SIG-M5 (cell line): ENCODE results near the gene TLK2.
"Not testable (repeated sequence)": the region's sequence is repeated elsewhere in the genome, so short reads cannot be mapped to it uniquely, and the experiment has no call there.

ENCODE experiments used
- DNase-seq: peaks from one replicate; lab custom pipeline; 2025; lab: John Stamatoyannopoulos, UW

The TLK2 gene

GRCh38 chr17:62560971-62561370, 82.3 kb downstream of the TLK2 start:
- DNase-seq, result not testable (repeated sequence)

- no peak for DNase-seq
These were observed 84.0 kb downstream of the TLK2 start for GRCh38 chr17:62562656-62563055.

- no peak for DNase-seq
These were observed 87.2 kb downstream of the TLK2 start for GRCh38 chr17:62565817-62566216.

- no peak for DNase-seq
These were observed 88.5 kb downstream of the TLK2 start for GRCh38 chr17:62566996-62567578.

- no peak for DNase-seq
These were observed 93.9 kb downstream of the TLK2 start for GRCh38 chr17:62572488-62572887.

GRCh38 chr17:62572888-62573401, 94.3 kb downstream of the TLK2 start:
- DNase-seq, result no peak

GRCh38 chr17:62573480-62574117, 95.0 kb downstream of the TLK2 start:
- DNase-seq, result no peak

GRCh38 chr17:62576382-62576781, 97.8 kb downstream of the TLK2 start:
- DNase-seq, result no peak

GRCh38 chr17:62578757-62579487, 100.3 kb downstream of the TLK2 start:
- DNase-seq, result no peak

- DNase-seq, result no peak
These were observed 102.3 kb downstream of the TLK2 start for GRCh38 chr17:62580947-62581346.

GRCh38 chr17:62581764-62582163, 103.1 kb downstream of the TLK2 start:
- DNase-seq, result no peak

- DNase-seq, result no peak
These were observed 108.9 kb downstream of the TLK2 start for GRCh38 chr17:62587554-62587953.

- DNase-seq, result no peak
These were observed 109.5 kb downstream of the TLK2 start for GRCh38 chr17:62588109-62588508.

GRCh38 chr17:62591333-62591732, 112.7 kb downstream of the TLK2 start:
- no peak for DNase-seq

GRCh38 chr17:62591822-62592221, 113.2 kb downstream of the TLK2 start:
- not testable (repeated sequence) for DNase-seq

GRCh38 chr17:62592341-62593099, 113.9 kb downstream of the TLK2 start:
- no peak for DNase-seq

GRCh38 chr17:62595484-62595883, 116.9 kb downstream of the TLK2 start:
- no peak for DNase-seq

GRCh38 chr17:62596662-62597061, 118.0 kb downstream of the TLK2 start:
- no peak for DNase-seq

GRCh38 chr17:62597150-62597549, 118.5 kb downstream of the TLK2 start:
- DNase-seq, result no peak

- DNase-seq, result no peak
These were observed 119.3 kb downstream of the TLK2 start for GRCh38 chr17:62597920-62598319.

- DNase-seq, result no peak
These were observed 121.5 kb downstream of the TLK2 start for GRCh38 chr17:62599964-62600657.

- DNase-seq, result no peak
These were observed 122.2 kb downstream of the TLK2 start for GRCh38 chr17:62600805-62601204.
